NCI-H524 (cell line): ENCODE measurements around the gene HSF2.

ENCODE experiments used
- DNase-seq, 2 experiments: peaks; one replicate each; lab custom pipeline; 2025; lab: John Stamatoyannopoulos, UW

Gene HSF2

DNA sequence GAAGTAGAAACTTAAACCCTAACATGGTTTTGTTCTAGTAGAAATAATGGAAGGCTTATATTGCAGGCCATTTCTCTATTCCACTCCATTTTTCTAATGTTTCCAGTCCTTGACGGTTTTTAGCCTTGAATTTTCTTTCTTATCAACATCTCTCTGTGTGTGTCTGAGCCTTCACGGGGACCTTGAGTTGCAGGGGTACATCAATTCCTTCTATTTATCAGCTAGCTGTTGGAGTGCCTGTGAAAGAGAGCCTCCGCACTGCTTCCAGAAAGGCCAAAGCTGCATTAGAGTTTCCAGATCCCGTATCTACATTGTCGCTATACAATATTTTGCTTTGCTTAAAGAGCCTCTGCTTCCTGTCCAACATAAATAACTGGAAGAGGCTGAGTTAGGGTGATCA is 5.4 kb upstream of the HSF2 start:
- DNase-seq = no peak

- DNase-seq = no peak
Observed at GRCh38 chr6:122399055-122399347, 451 bp upstream of the HSF2 start.

DNA sequence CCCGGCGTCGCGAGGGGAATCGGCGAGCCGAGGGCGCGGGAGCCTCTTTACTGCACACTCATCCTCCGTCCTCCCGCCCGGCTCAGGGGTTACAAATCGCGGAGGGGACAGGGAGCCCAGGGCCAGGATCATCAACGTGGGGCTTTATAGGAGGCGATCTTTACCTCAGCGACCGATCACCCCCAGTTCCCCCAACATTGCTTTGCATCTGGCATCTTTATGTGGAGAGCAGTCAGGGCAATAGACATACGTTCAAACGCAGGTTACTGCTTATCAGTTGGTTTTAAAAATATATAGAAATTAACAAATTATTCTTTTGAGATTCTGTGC is 634 bp downstream of the HSF2 start:
- DNase-seq = peak; percentile 7 to 29

DNA sequence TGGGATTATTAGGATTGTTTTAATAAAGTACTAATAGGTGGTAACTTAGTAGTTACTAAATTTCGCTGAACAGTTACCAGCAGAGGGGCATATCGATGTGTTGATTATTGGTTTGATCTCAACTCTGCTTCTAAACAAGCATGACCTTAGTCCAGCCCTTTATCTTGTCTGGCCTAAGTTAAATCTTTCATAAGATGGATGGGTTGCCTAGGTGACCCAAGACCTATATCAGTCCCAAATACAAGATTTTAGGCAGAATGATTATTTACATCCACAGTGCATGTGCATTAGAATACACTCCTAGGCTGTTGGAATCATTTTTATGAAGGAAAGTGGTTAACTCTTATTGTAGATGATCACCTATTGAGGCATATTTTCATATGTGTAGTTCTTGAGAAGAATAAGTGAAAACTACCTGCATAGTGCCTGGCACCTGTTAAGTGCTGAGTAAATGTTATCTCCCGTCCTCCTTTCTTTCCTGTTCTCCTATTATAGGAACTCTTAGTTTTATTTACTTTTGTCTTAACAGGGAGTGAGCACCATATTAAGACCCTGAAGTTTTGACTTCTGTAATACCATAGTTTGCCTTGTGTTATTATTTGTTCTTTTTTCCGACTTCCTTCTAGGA is 1.1 kb downstream of the HSF2 start:
- DNase-seq = no peak

- DNase-seq = no peak
Observed at GRCh38 chr6:122401104-122401503, 1.7 kb downstream of the HSF2 start.

DNA sequence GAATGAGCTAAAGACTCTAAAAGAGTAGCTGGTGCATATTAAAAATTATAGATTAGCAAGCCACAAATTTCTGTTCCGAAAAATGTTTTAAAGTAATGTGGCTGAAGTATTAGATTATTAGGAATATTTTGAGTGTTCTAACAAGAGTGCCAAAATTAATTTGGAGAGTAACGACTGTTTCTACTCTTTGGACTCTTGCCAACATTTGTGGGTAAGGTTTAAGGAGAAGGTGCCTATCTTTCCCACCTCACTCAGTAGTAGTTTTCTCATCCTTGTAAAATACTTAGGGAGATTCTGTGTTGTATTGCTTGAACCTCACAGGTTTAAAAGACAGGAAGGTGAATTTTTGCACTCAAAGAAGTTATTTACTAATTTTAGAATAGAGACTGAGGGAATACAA is 5.0 kb downstream of the HSF2 start:
- no peak for DNase-seq

GRCh38 chr6:122405417-122405816 is 6.0 kb downstream of the HSF2 start:
- DNase-seq = no peak

GRCh38 chr6:122406187-122406586 is 6.7 kb downstream of the HSF2 start:
- no peak for DNase-seq

DNA sequence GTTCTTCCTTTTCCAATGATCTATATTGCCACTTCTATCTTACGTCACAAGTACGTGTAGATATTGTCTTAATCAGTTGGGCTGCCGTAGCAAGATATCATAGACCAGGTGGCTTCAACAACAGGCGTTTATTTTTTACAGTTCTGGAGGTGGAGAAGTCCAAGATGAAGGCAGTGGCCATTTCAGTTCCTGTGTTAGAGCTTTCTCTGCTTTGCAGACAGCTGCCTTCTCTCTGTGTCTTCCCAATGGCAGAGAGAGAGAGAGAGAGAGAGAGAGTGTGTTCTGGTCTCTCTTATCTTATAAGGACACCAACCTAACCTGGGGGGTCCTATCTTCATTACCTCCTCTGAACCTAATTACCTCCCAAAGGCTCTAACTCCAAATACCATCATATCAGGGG is 8.3 kb downstream of the HSF2 start:
- DNase-seq = no peak

- no peak for DNase-seq
Observed at GRCh38 chr6:122408240-122408639, 8.8 kb downstream of the HSF2 start.

- DNase-seq = no peak
Observed at GRCh38 chr6:122408702-122409458, 9.4 kb downstream of the HSF2 start.

GRCh38 chr6:122412001-122412400 is 12.5 kb downstream of the HSF2 start:
- DNase-seq = no peak

DNA sequence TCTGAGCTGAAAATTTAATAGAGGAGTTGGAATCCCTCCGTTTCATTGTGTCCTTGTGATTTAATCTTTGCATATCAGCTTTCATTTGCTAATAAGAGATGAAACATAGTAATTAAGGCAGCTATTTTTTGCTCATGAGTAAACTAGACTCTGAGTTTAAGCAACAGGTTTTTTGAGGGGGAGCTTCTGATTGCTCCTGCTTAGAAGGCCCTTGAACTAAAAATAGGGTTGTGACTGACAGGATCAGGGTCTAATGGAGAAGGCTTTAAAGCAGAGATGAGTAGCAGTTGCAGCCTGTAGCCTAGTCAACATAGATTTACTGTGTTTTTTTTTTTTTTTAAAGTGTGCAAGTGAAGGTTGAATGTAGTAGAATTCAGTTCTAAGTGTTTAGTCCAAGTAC is 17.4 kb downstream of the HSF2 start:
- no peak for DNase-seq

DNA sequence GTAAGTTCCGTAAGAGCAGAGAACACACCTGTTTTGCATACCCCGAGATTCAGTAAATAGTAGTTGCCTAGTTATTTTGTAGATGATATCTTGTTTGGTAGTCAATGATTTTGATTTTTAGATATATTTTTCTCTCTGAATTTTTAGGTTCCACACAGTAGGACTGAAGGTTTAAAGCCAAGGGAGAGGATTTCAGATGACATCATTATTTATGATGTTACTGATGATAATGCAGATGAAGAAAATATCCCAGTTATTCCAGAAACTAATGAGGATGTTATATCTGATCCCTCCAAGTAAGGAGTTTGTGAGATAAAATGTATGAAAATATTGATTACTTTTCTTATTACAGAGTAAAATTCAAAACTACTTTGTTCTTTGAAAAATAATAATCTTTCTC is 22.6 kb downstream of the HSF2 start:
- DNase-seq = no peak

DNA sequence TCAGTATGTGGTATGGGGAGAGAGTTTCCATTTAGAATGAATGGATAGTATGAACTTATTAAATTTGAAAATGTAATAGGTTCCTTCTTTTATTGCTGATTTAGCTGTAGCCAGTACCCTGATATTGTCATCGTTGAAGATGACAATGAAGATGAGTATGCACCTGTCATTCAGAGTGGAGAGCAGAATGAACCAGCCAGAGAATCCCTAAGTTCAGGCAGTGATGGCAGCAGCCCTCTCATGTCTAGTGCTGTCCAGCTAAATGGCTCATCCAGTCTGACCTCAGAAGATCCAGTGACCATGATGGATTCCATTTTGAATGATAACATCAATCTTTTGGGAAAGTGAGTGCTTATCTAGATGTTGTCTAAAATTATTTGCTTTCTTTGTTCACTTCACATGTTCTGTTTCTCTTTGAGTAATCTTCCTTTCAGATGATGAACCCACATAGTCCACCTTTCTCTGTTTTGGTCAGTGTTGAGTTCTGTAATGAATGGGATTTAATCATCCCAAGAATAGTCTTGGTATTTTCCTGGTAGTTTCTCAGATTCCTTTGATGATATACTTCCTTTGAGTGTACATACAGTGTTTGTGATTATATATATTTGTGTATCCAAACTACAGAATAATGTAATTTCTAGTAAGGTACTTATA is 23.3 kb downstream of the HSF2 start:
- no peak for DNase-seq

DNA sequence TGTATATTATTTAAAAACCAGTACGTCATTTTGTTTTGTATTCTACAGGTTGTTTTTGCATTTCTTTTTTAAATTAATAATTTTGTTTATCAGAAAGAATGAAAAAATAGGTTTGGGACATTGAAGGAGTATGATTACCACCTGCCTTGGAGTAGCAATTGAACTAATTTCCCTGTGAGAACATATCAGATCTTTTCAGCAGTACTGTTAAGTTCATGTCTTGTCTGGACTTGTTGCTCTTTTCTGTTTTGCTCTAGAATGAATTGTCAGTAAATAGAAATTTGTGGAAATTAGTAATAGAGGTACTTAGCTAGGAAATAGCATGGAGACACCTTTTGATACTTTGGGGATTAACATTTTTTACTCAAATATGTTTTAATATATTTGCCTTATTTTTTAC is 24.3 kb downstream of the HSF2 start:
- no peak for DNase-seq

DNA sequence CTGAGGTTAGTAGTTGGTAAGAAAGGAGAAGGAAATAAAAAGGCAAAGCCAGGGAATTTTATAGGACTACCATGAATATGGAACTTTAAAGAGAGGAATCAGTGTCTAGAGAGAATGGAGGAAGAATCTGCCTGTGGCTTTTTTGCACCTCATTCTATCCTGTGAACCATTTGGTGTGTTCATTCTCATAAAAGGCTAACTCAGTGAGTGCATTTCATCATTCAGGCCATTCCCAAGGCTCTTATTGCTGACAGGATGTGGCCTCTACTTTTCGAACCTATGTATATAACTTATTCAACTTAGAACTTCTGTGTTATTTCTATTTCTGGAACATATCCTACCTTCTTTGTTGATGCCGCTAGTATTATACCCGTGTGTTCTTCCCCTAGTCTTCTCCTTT is 27.1 kb downstream of the HSF2 start:
- DNase-seq = no peak

GRCh38 chr6:122428781-122429180 is 29.3 kb downstream of the HSF2 start:
- no peak for DNase-seq

- DNase-seq = no peak
Observed at GRCh38 chr6:122429323-122429722, 29.9 kb downstream of the HSF2 start.

DNA sequence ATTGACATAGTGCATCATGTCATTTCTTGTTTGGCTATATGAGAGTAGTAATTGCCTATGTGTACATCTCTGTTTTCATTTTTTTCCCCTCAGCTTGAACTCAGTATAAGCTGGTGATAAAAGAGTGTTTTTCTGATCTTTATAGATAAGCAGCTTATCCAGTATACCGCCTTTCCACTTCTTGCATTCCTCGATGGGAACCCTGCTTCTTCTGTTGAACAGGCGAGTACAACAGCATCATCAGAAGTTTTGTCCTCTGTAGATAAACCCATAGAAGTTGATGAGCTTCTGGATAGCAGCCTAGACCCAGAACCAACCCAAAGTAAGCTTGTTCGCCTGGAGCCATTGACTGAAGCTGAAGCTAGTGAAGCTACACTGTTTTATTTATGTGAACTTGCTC is 32.3 kb downstream of the HSF2 start:
- DNase-seq = no peak

DNA sequence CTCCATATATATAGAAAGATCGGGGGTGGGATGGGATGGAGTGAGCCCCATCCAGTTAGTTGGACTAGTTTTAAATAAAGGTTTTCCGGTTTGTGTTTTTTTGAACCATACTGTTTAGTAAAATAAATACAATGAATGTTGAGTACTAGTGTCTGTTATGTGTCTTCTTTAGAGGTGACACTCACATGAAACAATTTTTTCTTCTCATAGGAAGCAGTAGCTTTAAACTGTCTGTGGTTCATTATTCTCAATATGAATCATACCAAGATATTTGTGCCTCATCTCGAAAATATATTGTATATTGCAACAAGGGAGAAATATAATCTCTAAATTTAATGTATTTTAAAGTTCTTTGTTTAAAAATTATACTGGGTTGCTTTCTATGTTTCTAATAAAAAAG is 33.4 kb downstream of the HSF2 start:
- DNase-seq = no peak

DNA sequence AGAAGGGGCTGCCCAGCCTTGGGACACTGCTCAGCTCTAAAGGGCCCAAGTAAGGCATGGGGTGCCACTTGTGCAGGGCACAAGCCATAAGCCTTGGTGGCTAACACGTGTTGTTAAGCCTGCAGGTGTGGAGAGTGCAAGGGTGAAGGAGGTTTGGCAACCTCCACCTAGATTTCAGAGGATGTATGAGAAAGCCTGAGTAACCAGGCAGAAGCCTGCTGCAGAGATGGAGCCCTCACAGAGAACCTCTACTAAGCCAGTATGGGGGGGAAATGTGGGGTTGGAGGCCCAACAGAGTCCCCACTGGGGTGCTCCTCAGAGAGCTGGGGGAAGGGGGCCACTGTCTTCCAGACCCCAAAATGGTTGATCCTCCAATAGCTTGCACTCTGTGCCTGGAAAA is 39.5 kb downstream of the HSF2 start:
- no peak for DNase-seq

GRCh38 chr6:122445274-122445673 is 45.8 kb downstream of the HSF2 start:
- no peak for DNase-seq

GRCh38 chr6:122449069-122449468 is 49.6 kb downstream of the HSF2 start:
- no peak for DNase-seq
